SK-N-SH treated with all-trans-retinoic acid at 6 μM for 48 hours (cell line): Measurements from ENCODE around the gene CELSR2.

Source experiments
- GLIS3 ChIP-seq: fragments of 250-450 bp; sonication (Bioruptor Pico); IDR thresholded peaks from 2 replicates; pipeline ENCODE4 v1.5.0; 2020; ENCODE audit warnings: mild to moderate bottlenecking, moderate library complexity
- PPARA ChIP-seq: fragments of 250-450 bp; sonication (Bioruptor Pico); IDR thresholded peaks from 2 replicates; pipeline ENCODE4 v1.5.0; 2020; ENCODE audit warnings: mild to moderate bottlenecking, borderline replicate concordance
- RARB ChIP-seq: fragments of 250-450 bp; sonication (Bioruptor Pico); IDR thresholded peaks from 2 replicates; pipeline ENCODE4 v1.8.0; 2021; ENCODE audit warnings: mild to moderate bottlenecking, moderate library complexity
- TOX ChIP-seq: fragments of 250-450 bp; sonication (Bioruptor Pico); IDR thresholded peaks from 2 replicates; pipeline ENCODE4 v1.8.0; 2021; ENCODE audit warnings: mild to moderate bottlenecking, moderate library complexity, borderline replicate concordance
- ZC3H10 ChIP-seq: fragments of 250-450 bp; sonication (Bioruptor Pico); IDR thresholded peaks from 2 replicates; pipeline ENCODE4 v1.5.1; 2021; ENCODE audit warnings: mild to moderate bottlenecking, moderate library complexity
- ZFP3 ChIP-seq: fragments of 250-450 bp; sonication (Bioruptor Pico); IDR thresholded peaks from 2 replicates; pipeline ENCODE4 v1.5.0; 2020; ENCODE audit warnings: mild to moderate bottlenecking, moderate library complexity
- ZFP30 ChIP-seq: fragments of 450-650 bp; formaldehyde crosslinking; IDR thresholded peaks from 2 replicates; pipeline ENCODE4 v1.5.0; 2022; ENCODE audit warnings: mild to moderate bottlenecking, moderate library complexity
- ZNF565 ChIP-seq: fragments of 450-650 bp; formaldehyde crosslinking; conservative IDR thresholded peaks from 2 replicates; pipeline ENCODE4 v1.5.0; 2020; ENCODE audit warnings: low read depth, mild to moderate bottlenecking, moderate library complexity
- ZNF8 ChIP-seq: fragments of 450-650 bp; formaldehyde crosslinking; IDR thresholded peaks from 2 replicates; pipeline ENCODE4 v1.5.0; 2020; ENCODE audit warnings: mild to moderate bottlenecking, moderate library complexity
- TF ChIP-seq, protein P1 (sequence below): fragments of 250-450 bp; sonication (Bioruptor Pico); IDR thresholded peaks from 2 replicates; pipeline ENCODE4 v1.5.1; 2020; ENCODE audit warnings: low read depth, mild to moderate bottlenecking, moderate library complexity
- TF ChIP-seq, protein P2 (sequence below): fragments of 250-450 bp; sonication (Bioruptor Pico); IDR thresholded peaks from 2 replicates; pipeline ENCODE4 v1.8.0; 2020; ENCODE audit warnings: mild to moderate bottlenecking, moderate library complexity, borderline replicate concordance
- TF ChIP-seq, protein P3 (sequence below): fragments of 250-450 bp; sonication (Bioruptor Pico); IDR thresholded peaks from 2 replicates; pipeline ENCODE4 v1.5.1; 2021; ENCODE audit warnings: mild to moderate bottlenecking, moderate library complexity

DNA sequence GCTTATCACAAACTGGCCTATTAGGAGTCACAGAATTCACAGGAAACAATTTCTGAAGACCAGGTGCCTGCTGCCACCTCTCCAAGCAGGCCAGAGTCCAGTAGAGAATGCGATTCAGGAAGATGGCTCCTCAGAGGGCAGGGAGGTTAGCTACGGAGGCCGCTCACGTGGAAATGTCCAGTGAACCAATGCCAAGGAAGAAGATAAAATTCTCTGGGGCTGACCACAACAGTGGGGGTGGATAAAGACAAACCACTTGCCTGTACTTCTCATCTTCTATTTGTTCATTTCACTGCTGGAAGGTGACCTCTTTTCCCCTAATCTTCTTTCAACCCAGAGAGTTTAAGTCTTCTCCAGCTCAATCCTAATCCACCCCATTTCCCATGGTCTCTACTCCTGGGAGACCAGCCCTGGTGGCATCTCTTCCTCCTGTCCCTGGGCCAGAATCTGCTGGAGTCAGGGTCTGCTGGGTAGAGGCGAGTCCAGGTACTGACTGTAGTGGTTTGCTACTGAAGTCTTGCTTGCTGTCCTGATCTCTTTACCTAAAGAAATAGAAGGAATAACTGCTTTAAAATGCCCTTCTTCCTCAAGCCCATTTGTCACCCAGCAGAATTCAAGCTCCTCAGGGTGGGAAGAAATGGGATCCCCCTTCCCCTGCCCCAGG, 30.4 kb downstream of the CELSR2 start:
- TF ChIP-seq ZFP30 (CRISPR knock-in tag) (no peak), RARB (CRISPR knock-in tag) (no peak), GLIS3 (no peak), PPARA (no peak), ZFP3 (CRISPR knock-in tag) (no peak), ZNF565 (CRISPR knock-in tag) (no peak), ZNF8 (CRISPR knock-in tag) (no peak), TOX (CRISPR knock-in tag) (no peak), ZC3H10 (CRISPR knock-in tag) (no peak)
- TF ChIP-seq, protein P1, sequence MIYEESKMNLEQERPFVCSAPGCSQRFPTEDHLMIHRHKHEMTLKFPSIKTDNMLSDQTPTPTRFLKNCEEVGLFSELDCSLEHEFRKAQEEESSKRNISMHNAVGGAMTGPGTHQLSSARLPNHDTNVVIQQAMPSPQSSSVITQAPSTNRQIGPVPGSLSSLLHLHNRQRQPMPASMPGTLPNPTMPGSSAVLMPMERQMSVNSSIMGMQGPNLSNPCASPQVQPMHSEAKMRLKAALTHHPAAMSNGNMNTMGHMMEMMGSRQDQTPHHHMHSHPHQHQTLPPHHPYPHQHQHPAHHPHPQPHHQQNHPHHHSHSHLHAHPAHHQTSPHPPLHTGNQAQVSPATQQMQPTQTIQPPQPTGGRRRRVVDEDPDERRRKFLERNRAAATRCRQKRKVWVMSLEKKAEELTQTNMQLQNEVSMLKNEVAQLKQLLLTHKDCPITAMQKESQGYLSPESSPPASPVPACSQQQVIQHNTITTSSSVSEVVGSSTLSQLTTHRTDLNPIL (CRISPR knock-in tag) = no peak
- TF ChIP-seq, protein P2, sequence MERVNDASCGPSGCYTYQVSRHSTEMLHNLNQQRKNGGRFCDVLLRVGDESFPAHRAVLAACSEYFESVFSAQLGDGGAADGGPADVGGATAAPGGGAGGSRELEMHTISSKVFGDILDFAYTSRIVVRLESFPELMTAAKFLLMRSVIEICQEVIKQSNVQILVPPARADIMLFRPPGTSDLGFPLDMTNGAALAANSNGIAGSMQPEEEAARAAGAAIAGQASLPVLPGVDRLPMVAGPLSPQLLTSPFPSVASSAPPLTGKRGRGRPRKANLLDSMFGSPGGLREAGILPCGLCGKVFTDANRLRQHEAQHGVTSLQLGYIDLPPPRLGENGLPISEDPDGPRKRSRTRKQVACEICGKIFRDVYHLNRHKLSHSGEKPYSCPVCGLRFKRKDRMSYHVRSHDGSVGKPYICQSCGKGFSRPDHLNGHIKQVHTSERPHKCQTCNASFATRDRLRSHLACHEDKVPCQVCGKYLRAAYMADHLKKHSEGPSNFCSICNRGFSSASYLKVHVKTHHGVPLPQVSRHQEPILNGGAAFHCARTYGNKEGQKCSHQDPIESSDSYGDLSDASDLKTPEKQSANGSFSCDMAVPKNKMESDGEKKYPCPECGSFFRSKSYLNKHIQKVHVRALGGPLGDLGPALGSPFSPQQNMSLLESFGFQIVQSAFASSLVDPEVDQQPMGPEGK (CRISPR knock-in tag) = no peak
- TF ChIP-seq, protein P3, sequence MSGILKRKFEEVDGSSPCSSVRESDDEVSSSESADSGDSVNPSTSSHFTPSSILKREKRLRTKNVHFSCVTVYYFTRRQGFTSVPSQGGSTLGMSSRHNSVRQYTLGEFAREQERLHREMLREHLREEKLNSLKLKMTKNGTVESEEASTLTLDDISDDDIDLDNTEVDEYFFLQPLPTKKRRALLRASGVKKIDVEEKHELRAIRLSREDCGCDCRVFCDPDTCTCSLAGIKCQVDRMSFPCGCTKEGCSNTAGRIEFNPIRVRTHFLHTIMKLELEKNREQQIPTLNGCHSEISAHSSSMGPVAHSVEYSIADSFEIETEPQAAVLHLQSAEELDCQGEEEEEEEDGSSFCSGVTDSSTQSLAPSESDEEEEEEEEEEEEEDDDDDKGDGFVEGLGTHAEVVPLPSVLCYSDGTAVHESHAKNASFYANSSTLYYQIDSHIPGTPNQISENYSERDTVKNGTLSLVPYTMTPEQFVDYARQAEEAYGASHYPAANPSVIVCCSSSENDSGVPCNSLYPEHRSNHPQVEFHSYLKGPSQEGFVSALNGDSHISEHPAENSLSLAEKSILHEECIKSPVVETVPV (CRISPR knock-in tag) = no peak
